HG03175 (cell line): ENCODE measurements around the gene KMT2C.
"Not testable (repeated sequence)": the region's sequence is repeated elsewhere in the genome, so short reads cannot be mapped to it uniquely, and the experiment has no call there.

Experiments
- ATAC-seq: cut with Tn5 transposase; IDR thresholded peaks from one replicate; pipeline ENCODE4 v1.9.1; 2021; ENCODE audit warnings: mild to moderate bottlenecking, moderate library complexity; ENCODE audit not compliant: unreplicated experiment

The KMT2C gene

GRCh38 chr7:152435384-152436110, at the start of gene KMT2C:
Gene KMT2C (minus strand): TSS chr7:152436003. CDS start chr7:152435786, 217 bp downstream.
- ATAC-seq, result peak; percentile 19

DNA sequence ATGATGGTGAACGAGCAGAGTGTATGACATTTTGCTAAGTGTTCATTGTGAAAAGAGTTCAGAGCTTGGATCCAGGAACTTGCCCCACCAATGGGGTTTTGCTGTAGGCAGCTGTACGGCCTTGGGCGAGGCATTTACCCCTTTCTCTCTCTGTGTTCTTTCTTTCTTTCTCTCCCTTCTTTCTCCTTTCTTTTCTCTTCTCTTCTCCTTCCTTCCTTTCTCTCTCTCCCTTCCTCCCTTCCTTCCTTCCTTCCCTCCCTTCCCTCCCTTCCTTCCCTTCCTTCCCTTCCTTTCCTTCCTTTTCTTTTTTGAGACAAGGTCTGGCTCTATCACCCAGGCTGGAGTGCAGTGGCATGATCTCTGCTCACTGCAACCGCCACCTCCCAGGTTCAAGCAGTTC, 45.3 kb upstream of the KMT2C start:
- ATAC-seq, result no peak

GRCh38 chr7:152480664-152481063, 44.9 kb upstream of the KMT2C start:
- no peak for ATAC-seq

- no peak for ATAC-seq
Measured at GRCh38 chr7:152479595-152479994, 43.8 kb upstream of the KMT2C start.

GRCh38 chr7:152478140-152478539, 42.3 kb upstream of the KMT2C start:
- ATAC-seq, result no peak

- ATAC-seq, result no peak
Measured at GRCh38 chr7:152477079-152477478, 41.3 kb upstream of the KMT2C start.

DNA sequence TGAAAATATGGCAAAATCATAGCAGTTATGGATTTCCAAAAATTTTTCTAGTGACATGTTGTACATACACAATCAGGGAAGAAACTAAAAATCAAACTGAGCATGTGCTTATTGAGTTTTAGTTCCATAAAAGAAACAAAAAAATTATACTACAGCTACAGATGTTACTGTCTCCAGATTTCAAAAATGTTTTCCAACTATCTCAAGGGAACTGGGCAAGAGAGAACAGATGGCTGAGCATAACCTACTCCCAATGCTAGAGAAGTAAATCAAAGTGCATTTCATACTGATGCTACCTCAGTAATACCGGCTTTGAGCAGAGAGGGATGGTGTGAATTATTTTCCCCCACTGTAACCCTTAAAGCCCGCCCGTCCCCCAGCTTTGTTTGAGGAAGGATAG, 40.7 kb upstream of the KMT2C start:
- no peak for ATAC-seq

GRCh38 chr7:152471023-152471620, 35.3 kb upstream of the KMT2C start:
- not testable (repeated sequence) for ATAC-seq

DNA sequence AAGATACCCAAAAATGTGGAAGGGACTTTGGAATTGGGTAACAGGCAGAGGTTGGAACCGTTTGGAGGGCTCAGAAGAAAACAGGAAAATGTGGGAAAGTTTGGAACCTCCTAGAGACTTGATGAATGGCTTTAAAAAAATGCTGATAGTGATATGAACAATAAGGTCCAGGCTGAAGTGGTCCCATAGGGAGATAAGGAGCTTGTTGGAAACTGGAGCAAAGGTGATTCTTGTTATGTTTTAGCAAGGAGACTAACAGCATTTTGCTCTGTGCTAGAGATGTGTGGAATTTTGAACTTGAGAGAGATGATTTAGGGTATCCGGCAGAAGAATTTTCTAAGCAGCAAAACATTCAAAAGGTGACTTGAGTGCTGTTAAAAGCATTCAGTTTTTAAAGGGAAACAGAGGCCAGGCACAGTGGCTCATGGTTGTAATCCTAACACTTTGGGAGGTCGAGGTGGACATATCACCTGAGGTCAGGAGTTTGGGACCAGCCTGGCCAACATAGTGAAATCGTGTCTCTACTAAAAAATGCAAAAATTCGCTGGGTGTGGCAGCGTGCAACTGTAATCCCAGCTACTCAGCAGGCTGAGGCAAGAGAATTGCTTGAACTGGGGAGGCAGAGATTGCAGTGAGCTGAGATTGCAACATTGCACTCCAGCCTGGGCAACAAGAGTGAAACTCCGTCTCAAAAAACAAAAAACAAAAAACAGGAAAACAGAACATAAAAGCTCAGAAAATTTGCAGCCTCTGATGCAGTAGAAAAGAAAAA, 34.6 kb upstream of the KMT2C start:
- not testable (repeated sequence) for ATAC-seq

- ATAC-seq, result not testable (repeated sequence)
Measured at GRCh38 chr7:152469576-152469975, 33.8 kb upstream of the KMT2C start.

- no peak for ATAC-seq
Measured at GRCh38 chr7:152467225-152467624, 31.4 kb upstream of the KMT2C start.

- ATAC-seq, result no peak
Measured at GRCh38 chr7:152465119-152465387, 29.2 kb upstream of the KMT2C start.

DNA sequence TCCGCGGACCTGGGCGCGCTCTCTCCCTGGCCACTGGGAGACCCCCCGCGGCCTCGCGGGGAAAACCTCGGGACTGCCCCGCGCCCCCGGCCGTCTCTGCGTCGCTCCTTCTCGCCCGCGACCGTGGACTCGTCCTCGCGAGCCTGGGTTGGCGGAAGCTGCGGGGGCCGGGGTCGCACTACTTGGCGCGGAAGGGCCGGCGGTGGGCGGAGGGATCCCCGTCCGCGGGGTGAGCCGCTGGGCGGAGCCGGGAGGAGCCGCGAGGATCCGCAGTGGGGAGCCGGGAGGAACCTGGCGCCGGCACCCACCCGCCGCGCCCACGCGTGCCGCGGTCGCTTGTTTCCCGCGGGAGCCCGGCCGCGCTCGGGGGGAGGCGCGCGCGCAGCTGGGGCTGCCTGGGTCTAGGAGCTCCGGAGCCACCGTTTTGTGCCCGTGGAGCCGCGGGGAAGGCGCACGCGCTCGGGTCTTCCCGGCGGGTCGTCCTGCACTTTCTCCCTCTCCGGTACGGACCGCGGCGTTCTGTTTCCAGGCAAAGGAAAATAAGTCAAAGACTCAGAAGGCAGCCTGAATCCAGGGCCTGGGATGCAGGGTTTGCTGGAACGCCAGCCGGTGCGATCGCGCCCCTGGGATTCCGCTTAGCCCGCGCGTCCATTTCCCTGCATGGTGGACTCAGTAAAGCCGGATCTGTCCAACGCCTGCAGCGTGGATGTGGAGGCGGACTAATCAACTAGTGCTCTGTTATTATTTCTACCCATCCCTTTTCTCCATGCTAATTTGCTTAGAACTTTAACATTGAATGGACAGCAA, 28.7 kb upstream of the KMT2C start:
- peak; percentile 36 for ATAC-seq

DNA sequence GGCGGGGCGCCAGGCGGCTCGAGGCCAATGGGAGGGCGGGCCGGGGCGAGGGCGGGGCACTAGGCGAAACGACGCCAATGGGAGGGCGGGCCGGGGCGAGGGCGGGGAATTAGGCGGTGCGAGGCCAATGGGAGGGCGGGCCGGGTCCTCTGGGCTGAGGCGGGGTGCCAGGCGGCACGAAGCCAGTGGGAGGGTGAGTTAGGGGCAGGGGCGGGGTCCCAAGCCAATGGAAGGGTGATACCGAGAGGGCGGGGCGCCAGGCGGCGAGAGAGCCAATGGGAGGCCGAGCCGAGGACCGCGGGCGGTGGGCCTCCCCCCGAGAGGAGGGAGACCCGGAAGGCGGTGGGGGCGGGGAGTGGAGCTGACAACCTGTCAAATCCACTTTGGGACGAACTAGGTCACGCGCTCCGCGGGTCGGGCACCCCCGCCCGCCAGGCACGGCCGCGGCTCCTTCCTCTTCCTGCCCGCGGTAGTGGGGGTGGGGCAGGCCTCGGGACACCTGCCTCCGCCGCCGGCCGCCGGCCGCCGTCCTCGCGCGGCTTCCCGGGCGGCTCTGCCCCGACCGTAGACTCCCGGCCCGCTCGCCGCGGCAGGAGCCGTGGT, 28.0 kb upstream of the KMT2C start:
- peak; percentile 87 for ATAC-seq

DNA sequence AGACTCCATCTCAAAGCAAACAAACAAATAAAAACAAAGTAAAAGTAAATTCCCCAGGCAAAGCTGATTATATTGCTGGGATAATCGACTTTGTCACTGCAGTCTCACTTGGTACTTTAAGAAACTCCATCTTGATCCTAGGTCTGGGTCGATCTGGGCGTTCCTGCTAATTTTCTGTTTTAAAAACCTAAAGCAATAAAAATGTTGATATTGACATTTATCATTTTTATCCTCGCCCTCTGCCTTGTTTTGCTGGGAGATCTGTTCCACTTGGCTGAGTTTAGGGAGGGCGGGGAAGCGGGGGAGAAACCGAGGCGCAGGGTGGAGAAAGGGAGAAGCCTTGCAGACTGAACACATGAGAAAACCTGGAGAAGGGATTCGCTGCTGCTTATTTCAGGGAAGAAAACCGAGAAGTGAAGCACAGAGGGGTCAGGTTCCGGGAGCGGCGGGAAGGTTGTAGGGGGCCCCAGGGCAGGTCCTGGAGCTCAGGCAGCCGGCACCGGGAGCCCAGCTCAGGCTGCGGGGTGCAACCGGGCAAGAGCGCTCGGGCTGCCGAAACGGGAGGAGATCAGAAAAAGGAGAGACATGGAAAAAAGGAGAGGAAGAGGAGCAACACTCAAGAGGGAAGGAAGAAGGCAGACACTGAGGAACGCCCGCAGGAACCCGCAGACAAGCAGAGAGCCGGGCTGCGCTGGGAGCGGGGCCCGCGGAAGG, 27.3 kb upstream of the KMT2C start:
- peak; percentile 16 for ATAC-seq

DNA sequence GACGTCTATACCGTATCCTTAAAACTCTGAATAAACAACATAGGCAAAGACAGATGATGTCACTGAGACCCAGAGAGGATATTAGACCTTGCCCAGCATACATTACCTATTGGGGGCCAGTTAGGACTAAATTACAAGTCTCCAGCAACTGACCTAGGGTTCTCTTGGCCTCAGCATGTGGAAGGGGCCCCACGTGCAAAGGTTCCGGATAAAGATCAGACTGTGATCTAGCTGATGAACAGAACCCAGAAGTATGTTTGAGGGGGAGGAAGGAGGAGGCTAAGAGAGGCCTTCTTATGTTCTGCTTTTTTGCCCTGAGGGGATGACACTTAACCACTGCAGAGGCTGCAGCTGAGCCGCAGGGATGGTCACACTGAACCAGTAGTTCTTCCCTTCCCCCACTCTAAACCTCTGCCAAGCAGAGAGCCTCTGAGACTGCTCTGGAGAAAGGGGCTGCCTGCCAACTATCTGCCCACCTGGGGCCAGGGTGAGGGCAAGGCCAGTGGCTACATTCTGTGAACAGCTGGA, 24.0 kb upstream of the KMT2C start:
- ATAC-seq, result no peak

DNA sequence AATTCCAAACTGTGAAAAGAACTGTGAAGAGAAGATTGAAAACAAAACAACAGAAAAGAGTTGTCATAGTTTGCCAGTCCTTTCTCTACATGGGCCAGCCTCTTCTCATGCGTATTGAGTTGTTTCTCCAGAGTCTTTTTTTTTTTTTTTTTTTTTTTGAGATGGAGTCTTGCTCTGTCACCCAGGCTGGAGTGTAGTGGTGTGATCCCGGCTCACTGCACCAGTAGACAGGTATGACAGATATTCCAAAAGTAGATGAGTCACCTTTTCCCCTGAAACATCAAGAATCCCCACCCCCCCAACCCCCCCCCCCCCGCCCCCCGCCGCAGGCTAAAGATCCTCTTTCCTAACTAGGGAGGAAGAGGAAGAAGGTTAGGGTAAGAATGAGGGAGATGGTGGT, 15.6 kb upstream of the KMT2C start:
- no peak for ATAC-seq

DNA sequence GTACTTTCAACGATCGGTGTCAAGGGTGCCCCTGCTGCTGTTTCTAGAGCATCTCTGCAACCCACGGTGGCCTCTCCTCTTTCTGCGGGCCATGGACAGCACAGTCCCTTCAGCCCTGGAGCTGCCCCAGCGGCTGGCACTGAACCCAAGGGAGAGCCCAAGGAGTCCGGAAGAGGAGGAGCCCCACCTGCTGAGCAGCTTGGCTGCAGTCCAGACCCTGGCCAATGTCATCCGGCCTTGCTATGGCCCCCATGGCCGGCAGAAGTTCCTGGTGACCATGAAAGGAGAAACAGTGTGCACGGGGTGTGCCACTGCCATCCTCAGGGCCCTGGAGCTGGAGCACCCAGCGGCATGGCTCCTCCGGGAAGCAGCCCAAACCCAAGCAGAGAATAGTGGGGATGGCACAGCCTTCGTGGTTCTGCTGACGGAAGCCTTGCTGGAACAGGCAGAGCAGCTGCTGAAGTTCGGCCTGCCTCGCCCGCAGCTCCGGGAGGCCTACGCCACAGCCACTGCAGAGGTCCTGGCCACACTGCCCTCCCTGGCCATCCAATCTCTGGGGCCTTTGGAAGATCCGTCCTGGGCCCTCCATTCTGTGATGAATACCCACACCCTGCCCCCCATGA, 9.7 kb upstream of the KMT2C start:
- ATAC-seq, result not testable (repeated sequence)

DNA sequence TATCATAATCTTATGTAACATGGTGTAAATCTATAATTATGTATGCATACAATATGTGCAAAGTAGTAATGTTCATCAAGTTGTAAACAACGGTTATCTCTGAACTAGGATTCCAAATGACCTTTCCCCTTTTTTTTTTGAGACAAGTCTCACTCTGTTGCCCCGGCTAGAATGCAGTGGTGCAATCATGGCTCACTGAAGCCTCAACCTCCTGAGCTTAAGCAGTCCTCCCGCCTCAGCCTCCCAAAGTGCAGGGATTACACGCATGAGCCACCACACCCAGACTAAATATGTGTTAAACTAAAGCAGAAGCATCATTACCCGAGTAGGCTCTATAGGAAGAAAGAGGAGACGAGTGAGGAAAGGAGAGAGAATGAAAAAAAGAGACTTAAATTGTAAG, 7.8 kb upstream of the KMT2C start:
- ATAC-seq, result no peak
